Lung (tissue), 12 donors: ENCODE results near the gene ASS1. TPM values are rescaled to one million over a fixed set of nuclear protein-coding genes. Genes with fewer than 3 reads are reported as not detected.

Experiments used
- ATAC-seq: fragments of 200-7000 bp; cut with Tn5 transposase; one replicate; pipeline ENCODE4 v1.9.1; 2020; ENCODE audit warnings: moderate number of reproducible peaks; ENCODE audit not compliant: insufficient read depth, low FRiP score
- DNase-seq, 3 donors: peaks; one replicate each; pipeline ENCODE4 v3.0.0-alpha.2; 2013 to 2017
- H3K27ac ChIP-seq, 2 donors: one replicate each; pipeline ENCODE4 v1.5.1; 2013; ENCODE audit warnings: mild to moderate bottlenecking in 2 of 2, moderate library complexity in 2 of 2, control low read depth in 1 of 2, inconsistent platforms in 1 of 2, low read depth in 1 of 2, low read length in 1 of 2
- H3K27me3 ChIP-seq, 3 donors: one replicate each; pipeline ENCODE4 v1.5.1; 2013; ENCODE audit warnings: low read length in 2 of 3; ENCODE audit not compliant: control insufficient read depth in 3 of 3, insufficient read depth in 3 of 3
- H3K36me3 ChIP-seq, 4 donors: one replicate each; pipeline ENCODE4 v1.5.1; 2013; ENCODE audit warnings: low read length in 4 of 4, mild to moderate bottlenecking in 1 of 4, moderate library complexity in 1 of 4; ENCODE audit not compliant: control insufficient read depth in 4 of 4, insufficient read depth in 4 of 4
- H3K4me1 ChIP-seq, 5 donors: one replicate each; pipeline ENCODE4 v1.5.1; 2013; ENCODE audit warnings: low read length in 5 of 5, mild to moderate bottlenecking in 2 of 5, moderate library complexity in 1 of 5; ENCODE audit not compliant: control insufficient read depth in 5 of 5, insufficient read depth in 5 of 5
- H3K4me3 ChIP-seq: one replicate; pipeline ENCODE4 v1.5.1; 2013; ENCODE audit warnings: mild to moderate bottlenecking, control low read depth, moderate library complexity
- H3K9ac ChIP-seq, 2 donors: one replicate each; pipeline ENCODE4 v1.5.1; 2013; ENCODE audit warnings: low read length in 2 of 2, control low read depth in 1 of 2; ENCODE audit not compliant: insufficient read depth in 1 of 2
- H3K9me3 ChIP-seq, 4 donors: one replicate each; pipeline ENCODE4 v1.5.1; 2013; ENCODE audit warnings: low read length in 3 of 4, mild to moderate bottlenecking in 1 of 4, moderate library complexity in 1 of 4; ENCODE audit not compliant: control insufficient read depth in 4 of 4, insufficient read depth in 3 of 4
- CTCF ChIP-seq: IDR thresholded peaks from 2 replicates; pipeline ENCODE4 v1.5.1; 2012; ENCODE audit warnings: mild to moderate bottlenecking; ENCODE audit errors: control extremely low read depth, extremely low read depth
- WGBS, 2 donors: extraction: QIAGEN DNeasy Blood & Tissue Kit; methylation state at CpG; one replicate each; pipeline ENCODE4 v1.1.7; 2013; 5-methylcytosine and 5-hydroxymethylcytosine counted together
- polyA plus RNA-seq, 2 donors: library from polyadenylated mRNA; stranded (reverse); fragments of 200-250 nt; gene quantifications; one replicate each; pipeline ENCODE4 v1.2.1, GENCODE V29; 2013
- total RNA-seq, 2 donors: library from RNA; depleted of rRNA in 1 of 2; stranded (reverse); fragments of >200 nt in 1 of 2; gene quantifications; one replicate each; pipeline ENCODE4 v1.2.1, GENCODE V29; 2014 to 2021
- donor health status: control.
- donor health status: control.
- donor health status: Bipolar disorder and iron deficiency.
- donor health status: healthy.
- donor health status: DM: yes; HTN: yes; CAD: no.

Gene ASS1
- total and polyA plus RNA-seq, 4 donors: 51.2 to 165 (median 112) TPM

- DNase-seq (no peak), ATAC-seq (no peak)
- no peaks in the 10 kb centered on the region for H3K4me1 ChIP-seq
- no peak overlapping the region for H3K27ac ChIP-seq
- peaks cover 0 to 21% (median 2%) of the 10 kb centered on the region in 4 donors for H3K36me3 ChIP-seq
- H3K9ac ChIP-seq: no peak overlapping the region
- 82 to 89% methylated on average over 7 of the region's 7 CpGs for WGBS, 2 donors
- no peaks in the 10 kb centered on the region for H3K27me3 ChIP-seq
- H3K4me3 ChIP-seq: no peak overlapping the region
- H3K9me3 ChIP-seq: peaks cover 0 to 7% (median 2%) of the 10 kb centered on the region in 4 donors
- TF ChIP-seq CTCF: no peak
Measured at GRCh38 chr9:130493021-130493420, 48.3 kb downstream of the ASS1 start.

GRCh38 chr9:130493476-130493875 is 48.7 kb downstream of the ASS1 start:
- no peaks in the 10 kb centered on the region for H3K27me3 ChIP-seq
- no peak overlapping the region for H3K4me3 ChIP-seq
- H3K36me3 ChIP-seq: peaks cover 0 to 26% (median 2%) of the 10 kb centered on the region in 4 donors
- DNase-seq: no peak
- H3K27ac ChIP-seq: no peak overlapping the region
- H3K4me1 ChIP-seq: no peaks in the 10 kb centered on the region
- no peak overlapping the region for H3K9ac ChIP-seq
- ATAC-seq: no peak
- peaks cover 0 to 7% (median 2%) of the 10 kb centered on the region in 4 donors for H3K9me3 ChIP-seq
- TF ChIP-seq CTCF: no peak
- 76 to 86% methylated on average over 8 to 9 of the region's 9 CpGs for WGBS, 2 donors

GRCh38 chr9:130495067-130495466 is 50.3 kb downstream of the ASS1 start:
- Histone ChIP-seq H3K27ac (no peak overlapping the region), H3K9me3 (peaks cover 0 to 9% (median 2%) of the 10 kb centered on the region in 4 donors), H3K27me3 (no peaks in the 10 kb centered on the region), H3K4me1 (no peaks in the 10 kb centered on the region), H3K4me3 (no peak overlapping the region), H3K36me3 (peaks cover 0 to 25% (median 2%) of the 10 kb centered on the region in 4 donors), H3K9ac (no peak overlapping the region)
- WGBS, 2 donors: 90 to 96% methylated on average over 3 of the region's 3 CpGs
- ATAC-seq: no peak
- no peak for TF ChIP-seq CTCF
- DNase-seq: no peak

- Histone ChIP-seq H3K36me3 (peaks cover 0 to 19% (median 2%) of the 10 kb centered on the region in 4 donors), H3K27ac (no peak overlapping the region), H3K27me3 (no peaks in the 10 kb centered on the region), H3K9ac (no peak overlapping the region), H3K9me3 (peaks cover 0 to 9% (median 2%) of the 10 kb centered on the region in 4 donors), H3K4me3 (no peak overlapping the region), H3K4me1 (no peaks in the 10 kb centered on the region)
- peak in 1 of 3 donors; percentile 17 for DNase-seq
- 82 to 87% methylated on average over 10 of the region's 10 CpGs for WGBS, 2 donors
- TF ChIP-seq CTCF: no peak
- no peak for ATAC-seq
Measured at GRCh38 chr9:130497139-130497538, 52.4 kb downstream of the ASS1 start.
